DOHH2 (cell line): ENCODE measurements around the gene METTL9.
A peak's percentile ranks its signal among the peaks of the same experiment; 100 is the strongest.

ENCODE experiments used
- H3F3A ChIP-seq: fragments of 200-600 bp; sonication (generic), shearing (Covaris generic); 2 replicates; pipeline ENCODE4 v1.6.0; 2016; ENCODE audit warnings: antibody characterized with exemption, mild to moderate bottlenecking; ENCODE audit not compliant: control insufficient read depth, insufficient read depth
- H3K27ac ChIP-seq: fragments of 200-600 bp; sonication (generic); 2 replicates; pipeline ENCODE4 v1.5.1; 2014; ENCODE audit warnings: low read depth, mild to moderate bottlenecking, low read length, moderate library complexity
- H3K27me3 ChIP-seq: fragments of 200-600 bp; sonication (generic); 2 replicates; pipeline ENCODE4 v1.6.1; 2014; ENCODE audit warnings: mild to moderate bottlenecking, low read length, mixed read lengths; ENCODE audit not compliant: control insufficient read depth
- H3K36me3 ChIP-seq: fragments of 200-600 bp; sonication (generic); 2 replicates; pipeline ENCODE4 v1.6.1; 2014; ENCODE audit warnings: mild to moderate bottlenecking, low read length, moderate library complexity, mixed read lengths; ENCODE audit not compliant: control insufficient read depth
- H3K4me1 ChIP-seq: fragments of 200-600 bp; sonication (generic); 2 replicates; pipeline ENCODE4 v1.6.1; 2014; ENCODE audit warnings: mild to moderate bottlenecking, low read length, mixed read lengths; ENCODE audit not compliant: control insufficient read depth
- H3K4me2 ChIP-seq: fragments of 200-600 bp; sonication (generic); 2 replicates; pipeline ENCODE4 v1.6.0; 2014; ENCODE audit warnings: mild to moderate bottlenecking, low read length, moderate library complexity
- H3K4me3 ChIP-seq: fragments of 200-600 bp; sonication (generic); 2 replicates; pipeline ENCODE4 v1.5.1; 2014; ENCODE audit warnings: mild to moderate bottlenecking, low read length, mixed read lengths
- H3K79me2 ChIP-seq: fragments of 200-600 bp; sonication (generic); 2 replicates; pipeline ENCODE4 v1.6.1; 2014; ENCODE audit warnings: mild to moderate bottlenecking, low read length, mixed read lengths; ENCODE audit not compliant: control insufficient read depth
- H3K9me2 ChIP-seq: fragments of 200-600 bp; sonication (generic); replicated peaks from 2 replicates; pipeline ENCODE4 v1.6.1; 2014; ENCODE audit warnings: mild to moderate bottlenecking, low read length, mixed read lengths; ENCODE audit not compliant: control insufficient read depth
- H3K9me3 ChIP-seq: fragments of 200-600 bp; sonication (generic); 2 replicates; pipeline ENCODE4 v1.6.1; 2014; ENCODE audit warnings: antibody characterized with exemption, low read length, mixed read lengths; ENCODE audit not compliant: control insufficient read depth, insufficient read depth
- H4K20me1 ChIP-seq: fragments of 200-600 bp; sonication (generic); 2 replicates; pipeline ENCODE4 v1.6.0; 2014; ENCODE audit warnings: low read depth, mild to moderate bottlenecking, antibody characterized with exemption, low read length, moderate library complexity; ENCODE audit not compliant: control insufficient read depth, insufficient read depth
- EZH2phosphoT487 ChIP-seq: fragments of 200-600 bp; sonication (generic); IDR thresholded peaks from 2 replicates; pipeline ENCODE4 v1.6.1; 2017; ENCODE audit warnings: borderline replicate concordance, mild to moderate bottlenecking, antibody characterized with exemption, low read length, moderate library complexity, mixed read lengths
- TF ChIP-seq, protein P1 (sequence below): fragments of 200-600 bp; sonication (generic); IDR thresholded peaks from one replicate; pipeline ENCODE4 v1.5.1; 2014; ENCODE audit warnings: antibody characterized with exemption, mild to moderate bottlenecking, low read depth, low read length; ENCODE audit not compliant: poor library complexity, severe bottlenecking

METTL9 gene

DNA sequence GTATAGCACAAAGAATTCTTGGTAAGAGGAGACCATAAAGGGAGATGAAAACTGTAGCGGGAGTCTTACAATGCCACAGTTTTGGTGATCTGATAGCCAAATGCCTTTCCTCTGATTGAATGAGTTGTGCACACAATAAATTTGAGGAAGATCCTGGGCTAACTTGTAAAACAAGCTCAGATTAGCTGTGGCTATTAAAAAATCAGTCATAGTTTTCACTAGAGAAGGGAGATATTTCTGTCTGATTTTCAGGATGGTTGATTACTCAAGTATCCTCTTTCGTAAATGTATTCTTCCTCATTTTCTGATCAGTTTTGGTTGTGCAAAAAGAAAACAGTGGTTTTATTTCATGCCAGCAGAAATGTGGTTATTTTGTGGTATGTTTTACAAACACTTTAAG, 9.1 kb upstream of the METTL9 start:
- Histone ChIP-seq H3K79me2 (no peaks in the 10 kb centered on the region), H3K9me2 (no peaks in the 10 kb centered on the region), H3K27me3 (no peaks in the 10 kb centered on the region), H3K9me3 (no peaks in the 10 kb centered on the region), H3K36me3 (no peaks in the 10 kb centered on the region), H4K20me1 (no peaks in the 10 kb centered on the region), H3F3A (peaks cover 3% of the 10 kb centered on the region; the same call in 1 of the 2 replicates), H3K4me3 (peak overlapping the region; percentile 7; the same call in 1 of the 2 replicates), H3K4me1 (peaks cover 19% of the 10 kb centered on the region), H3K27ac (no peak overlapping the region), H3K4me2 (peak overlapping the region; percentile 49)
- no peak for TF ChIP-seq EZH2phosphoT487
- TF ChIP-seq, protein P1, sequence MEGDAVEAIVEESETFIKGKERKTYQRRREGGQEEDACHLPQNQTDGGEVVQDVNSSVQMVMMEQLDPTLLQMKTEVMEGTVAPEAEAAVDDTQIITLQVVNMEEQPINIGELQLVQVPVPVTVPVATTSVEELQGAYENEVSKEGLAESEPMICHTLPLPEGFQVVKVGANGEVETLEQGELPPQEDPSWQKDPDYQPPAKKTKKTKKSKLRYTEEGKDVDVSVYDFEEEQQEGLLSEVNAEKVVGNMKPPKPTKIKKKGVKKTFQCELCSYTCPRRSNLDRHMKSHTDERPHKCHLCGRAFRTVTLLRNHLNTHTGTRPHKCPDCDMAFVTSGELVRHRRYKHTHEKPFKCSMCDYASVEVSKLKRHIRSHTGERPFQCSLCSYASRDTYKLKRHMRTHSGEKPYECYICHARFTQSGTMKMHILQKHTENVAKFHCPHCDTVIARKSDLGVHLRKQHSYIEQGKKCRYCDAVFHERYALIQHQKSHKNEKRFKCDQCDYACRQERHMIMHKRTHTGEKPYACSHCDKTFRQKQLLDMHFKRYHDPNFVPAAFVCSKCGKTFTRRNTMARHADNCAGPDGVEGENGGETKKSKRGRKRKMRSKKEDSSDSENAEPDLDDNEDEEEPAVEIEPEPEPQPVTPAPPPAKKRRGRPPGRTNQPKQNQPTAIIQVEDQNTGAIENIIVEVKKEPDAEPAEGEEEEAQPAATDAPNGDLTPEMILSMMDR, result no peak

DNA sequence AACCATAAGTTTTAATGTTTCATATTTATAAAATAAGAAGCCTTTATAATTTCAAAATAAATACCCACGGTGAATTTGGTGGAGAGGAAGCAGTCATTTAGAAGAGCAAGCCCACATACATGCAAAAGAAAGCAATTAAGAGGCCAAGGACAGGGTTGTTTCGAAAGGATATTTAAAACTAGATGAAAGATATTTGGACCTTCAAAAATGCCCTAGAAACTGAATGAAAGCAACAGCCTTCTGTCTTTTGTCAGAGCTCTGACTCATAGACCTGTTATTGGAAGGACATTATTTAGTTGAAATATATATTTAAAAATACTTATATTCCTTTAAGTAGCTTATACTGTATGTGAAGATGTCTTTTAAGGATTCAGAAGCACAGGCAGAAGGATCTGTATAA, 8.6 kb upstream of the METTL9 start:
- H3K27me3 ChIP-seq, result no peaks in the 10 kb centered on the region
- H3K9me3 ChIP-seq, result no peaks in the 10 kb centered on the region
- H3K4me1 ChIP-seq, result peaks cover 19% of the 10 kb centered on the region
- H4K20me1 ChIP-seq, result no peaks in the 10 kb centered on the region
- H3K36me3 ChIP-seq, result no peaks in the 10 kb centered on the region
- TF ChIP-seq, protein P1, result no peak
- TF ChIP-seq EZH2phosphoT487, result no peak
- peak overlapping the region; percentile 49; the same call in 1 of the 2 replicates for H3K4me2 ChIP-seq
- H3K9me2 ChIP-seq, result no peaks in the 10 kb centered on the region
- H3F3A ChIP-seq, result peaks cover 3% of the 10 kb centered on the region; the same call in 1 of the 2 replicates
- no peaks in the 10 kb centered on the region for H3K79me2 ChIP-seq
- no peak overlapping the region for H3K27ac ChIP-seq
- no peak overlapping the region for H3K4me3 ChIP-seq

DNA sequence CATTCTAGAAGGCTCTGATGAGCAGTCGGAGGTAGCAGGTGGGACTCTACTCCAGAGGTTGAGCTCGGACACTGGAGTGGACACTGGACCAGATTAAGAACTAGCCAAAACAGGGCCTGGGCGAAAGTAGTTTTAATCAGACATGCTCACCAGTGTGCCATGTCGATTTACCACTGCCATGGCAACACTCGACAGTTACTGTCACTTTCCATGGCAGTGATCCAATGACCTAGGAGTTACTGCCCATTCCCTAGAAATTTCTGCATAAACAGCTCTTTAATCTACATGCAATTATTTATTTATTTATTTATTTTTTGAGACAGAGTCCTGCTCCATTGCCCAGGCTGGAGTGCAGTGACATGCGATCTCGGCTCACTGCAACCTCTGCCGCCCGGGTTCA, 7.2 kb upstream of the METTL9 start:
- Histone ChIP-seq H3K27ac (no peak overlapping the region), H3K36me3 (no peaks in the 10 kb centered on the region), H3K9me3 (no peaks in the 10 kb centered on the region), H3K27me3 (no peaks in the 10 kb centered on the region), H3K4me1 (peaks cover 19% of the 10 kb centered on the region), H3K4me2 (no peak overlapping the region), H3K4me3 (no peak overlapping the region), H4K20me1 (no peaks in the 10 kb centered on the region), H3F3A (peaks cover 3% of the 10 kb centered on the region; the same call in 1 of the 2 replicates), H3K79me2 (no peaks in the 10 kb centered on the region), H3K9me2 (no peaks in the 10 kb centered on the region)
- TF ChIP-seq, protein P1, result no peak
- no peak for TF ChIP-seq EZH2phosphoT487
